Measurements from ENCODE around the gene MRFAP1.

MRFAP1 gene

GRCh38 chr4:6639137-6639680, 1.3 kb upstream of the MRFAP1 start:
- no peak for TF ChIP-seq CTCF (IDR thresholded peaks at IDR 0.05; ENCODE audit: low read depth, low read length)
- H3K4me3 ChIP-seq (ENCODE audit: low read depth, low read length): no peak overlapping the region

GRCh38 chr4:6641164-6641970, 882 bp downstream of the MRFAP1 start:
- peak overlapping the region; percentile 89 for H3K4me3 ChIP-seq (ENCODE audit: low read depth, low read length)

GRCh38 chr4:6641971-6642320, 1.5 kb downstream of the MRFAP1 start:
- no peak for TF ChIP-seq CTCF (IDR thresholded peaks at IDR 0.05; ENCODE audit: low read depth, low read length)
- H3K4me3 ChIP-seq (ENCODE audit: low read depth, low read length): peak overlapping the region; percentile 89

More at GRCh38 chr4:6641164-6641970, 882 bp downstream of the MRFAP1 start:
- no peak for TF ChIP-seq CTCF (IDR thresholded peaks at IDR 0.05; ENCODE audit: low read depth, low read length)

- H3K4me3 ChIP-seq (ENCODE audit: low read depth, low read length): no peak overlapping the region
- TF ChIP-seq CTCF (IDR thresholded peaks at IDR 0.05; ENCODE audit: low read depth, low read length): no peak
Measured at GRCh38 chr4:6643141-6643847, 2.8 kb downstream of the MRFAP1 start.

GRCh38 chr4:6644792-6645530, 4.5 kb downstream of the MRFAP1 start:
- no peak for TF ChIP-seq CTCF (IDR thresholded peaks at IDR 0.05; ENCODE audit: low read depth, low read length)
- no peak overlapping the region for H3K4me3 ChIP-seq (ENCODE audit: low read depth, low read length)

DNA sequence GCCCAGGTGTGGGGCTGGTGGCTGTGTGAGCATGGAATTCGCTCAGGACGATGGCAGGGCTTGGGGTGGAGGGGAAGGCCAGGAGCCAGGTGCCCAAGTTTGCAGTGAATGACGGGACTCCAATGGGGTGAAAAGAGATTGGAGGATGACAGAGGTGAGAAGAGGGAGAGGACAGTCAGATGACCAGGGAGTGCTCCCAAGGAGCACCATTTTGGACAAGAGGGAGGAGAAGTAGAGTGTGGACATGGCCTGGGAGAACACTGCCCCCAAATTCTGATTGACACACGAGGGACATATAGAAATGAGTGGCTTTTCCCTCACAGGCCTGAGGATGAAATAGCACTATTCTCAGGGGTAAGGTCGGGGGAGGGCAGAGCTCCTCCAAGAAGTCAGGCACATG, 6.7 kb downstream of the MRFAP1 start:
- H3K4me3 ChIP-seq (ENCODE audit: low read depth, low read length): no peak overlapping the region
- no peak for TF ChIP-seq CTCF (IDR thresholded peaks at IDR 0.05; ENCODE audit: low read depth, low read length)
